NT2/D1 (cell line): Measurements from ENCODE around the gene ATF3.

Experiments
- DNase-seq: peaks from one replicate; pipeline ENCODE4 v3.0.0-alpha.2; 2011; ENCODE audit warnings: low read depth, low spot score
- H3K27me3 ChIP-seq: 2 replicates; pipeline ENCODE4 v1.6.0; 2011; ENCODE audit warnings: mild to moderate bottlenecking; ENCODE audit not compliant: insufficient read length, insufficient read depth
- H3K36me3 ChIP-seq: 2 replicates; pipeline ENCODE4 v1.6.1; 2011; ENCODE audit warnings: mild to moderate bottlenecking, low read length, mixed read lengths; ENCODE audit not compliant: insufficient read depth, insufficient read length
- H3K4me1 ChIP-seq: 2 replicates; pipeline ENCODE4 v1.5.1; 2011; ENCODE audit not compliant: insufficient read depth, insufficient read length
- H3K4me3 ChIP-seq: 2 replicates; pipeline ENCODE4 v1.5.1; 2011; ENCODE audit warnings: low read depth; ENCODE audit not compliant: insufficient read length
- H3K9ac ChIP-seq: 2 replicates; pipeline ENCODE4 v1.6.0; 2011; ENCODE audit warnings: low read depth; ENCODE audit not compliant: insufficient read length
- H3K9me3 ChIP-seq: 2 replicates; pipeline ENCODE4 v1.5.1; 2011; ENCODE audit warnings: mild to moderate bottlenecking, low read length; ENCODE audit not compliant: insufficient read depth
- SUZ12 ChIP-seq: IDR thresholded peaks from 2 replicates; pipeline ENCODE4 v1.6.1; 2011; ENCODE audit not compliant: insufficient read length, insufficient read depth; ENCODE audit errors: extremely low read depth
- YY1 ChIP-seq: IDR thresholded peaks from 2 replicates; pipeline ENCODE4 v1.6.1; 2011; ENCODE audit not compliant: insufficient read length, insufficient read depth
- ZNF274 ChIP-seq: IDR thresholded peaks from 2 replicates; pipeline ENCODE4 v1.6.1; 2011; ENCODE audit warnings: mild to moderate bottlenecking, low read depth, low read length

ATF3 gene

GRCh38 chr1:212669600-212669999 lies 61.0 kb downstream of the ATF3 start:
- H3K27me3 ChIP-seq: peaks cover 17% of the 10 kb centered on the region
- DNase-seq: no peak
- TF ChIP-seq ZNF274: no peak
- no peak for TF ChIP-seq SUZ12
- TF ChIP-seq YY1: no peak

DNA sequence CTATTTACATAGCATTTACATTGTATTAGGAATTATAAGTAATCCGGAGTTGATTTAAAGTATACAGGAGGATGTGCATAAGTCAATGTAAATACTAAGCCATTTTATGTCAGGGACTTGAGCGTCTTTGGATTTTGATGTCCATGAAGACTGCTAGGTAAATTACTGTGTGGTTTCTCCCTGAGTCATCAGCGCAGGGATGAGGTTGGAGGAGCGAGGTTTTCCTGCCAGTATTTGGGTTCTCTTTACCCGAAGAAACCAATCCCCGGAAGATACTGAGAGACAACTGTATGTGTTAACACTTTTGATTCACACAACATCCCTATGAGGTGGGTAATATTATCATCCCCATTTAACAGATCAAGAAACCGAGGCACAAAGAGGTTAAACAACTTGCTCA lies 61.7 kb downstream of the ATF3 start:
- no peak for TF ChIP-seq SUZ12
- no peak for TF ChIP-seq ZNF274
- TF ChIP-seq YY1: no peak
- H3K36me3 ChIP-seq: no peaks in the 10 kb centered on the region
- DNase-seq: no peak
- peaks cover 12% of the 10 kb centered on the region for H3K27me3 ChIP-seq
- no peak overlapping the region for H3K9ac ChIP-seq
- H3K4me3 ChIP-seq: no peak overlapping the region
- H3K4me1 ChIP-seq: peaks cover 2% of the 10 kb centered on the region
- H3K9me3 ChIP-seq: no peaks in the 10 kb centered on the region

More at GRCh38 chr1:212669600-212669999, 61.0 kb downstream of the ATF3 start:
- H3K9me3 ChIP-seq: no peaks in the 10 kb centered on the region
- H3K4me1 ChIP-seq: peaks cover 5% of the 10 kb centered on the region
- H3K36me3 ChIP-seq: no peaks in the 10 kb centered on the region
- H3K9ac ChIP-seq: no peak overlapping the region
- no peak overlapping the region for H3K4me3 ChIP-seq
